Measurements from ENCODE around the gene SMIM33.

The SMIM33 gene

DNA sequence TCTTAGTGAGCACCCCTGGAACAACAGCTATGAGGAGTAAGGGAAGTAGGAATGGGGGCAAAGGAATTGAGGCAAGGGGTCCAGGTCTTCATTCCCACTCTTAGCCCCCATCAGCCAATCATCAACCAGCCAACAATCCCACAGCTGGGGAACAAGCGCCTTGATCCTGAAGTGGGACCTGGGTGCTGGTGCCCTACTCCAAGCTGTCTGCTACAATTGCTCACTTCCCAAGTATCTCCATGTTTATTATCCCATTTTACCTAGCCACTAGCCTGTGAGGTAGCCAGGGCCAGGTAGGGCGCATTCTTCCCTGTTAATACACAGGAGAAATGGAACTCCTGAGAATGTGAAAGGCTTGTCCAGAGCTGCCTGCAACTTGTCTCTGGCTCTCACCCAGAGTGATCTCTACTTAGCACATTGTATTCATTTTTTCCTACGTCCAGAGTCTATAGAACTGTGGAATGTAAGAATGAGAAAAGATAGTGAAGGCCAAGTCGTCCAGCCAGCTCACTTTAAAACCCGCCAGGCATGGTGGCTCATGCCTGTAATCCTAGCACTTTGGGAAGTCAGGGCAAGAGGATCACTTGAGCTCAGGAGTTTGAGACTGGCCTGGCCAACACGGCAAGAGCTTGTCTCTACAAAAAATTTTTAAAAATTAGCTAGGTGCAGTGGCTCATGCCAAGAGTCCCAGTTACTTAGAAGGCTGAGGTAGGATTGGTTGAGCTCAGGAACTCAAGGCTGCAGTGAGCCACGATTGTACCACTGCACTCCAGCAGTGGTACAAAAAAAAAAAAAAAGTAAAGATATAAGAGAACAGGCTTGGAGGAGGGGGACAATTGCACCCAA is 25.3 kb upstream of the SMIM33 start:
- H3K4me3 ChIP-seq (replicated peaks; ENCODE audit: insufficient read depth, low read length) = no peak overlapping the region
- H3K27ac ChIP-seq (replicated peaks) = no peak overlapping the region
- TF ChIP-seq POLR2AphosphoS5 (IDR thresholded peaks at IDR 0.05; ENCODE audit: low read depth) (no peak), SPI1 (IDR thresholded peaks at IDR 0.05; ENCODE audit: borderline replicate concordance, low read depth) (no peak), GABPA (IDR thresholded peaks at IDR 0.05; ENCODE audit: low read depth) (no peak)
- TF ChIP-seq, protein P1, sequence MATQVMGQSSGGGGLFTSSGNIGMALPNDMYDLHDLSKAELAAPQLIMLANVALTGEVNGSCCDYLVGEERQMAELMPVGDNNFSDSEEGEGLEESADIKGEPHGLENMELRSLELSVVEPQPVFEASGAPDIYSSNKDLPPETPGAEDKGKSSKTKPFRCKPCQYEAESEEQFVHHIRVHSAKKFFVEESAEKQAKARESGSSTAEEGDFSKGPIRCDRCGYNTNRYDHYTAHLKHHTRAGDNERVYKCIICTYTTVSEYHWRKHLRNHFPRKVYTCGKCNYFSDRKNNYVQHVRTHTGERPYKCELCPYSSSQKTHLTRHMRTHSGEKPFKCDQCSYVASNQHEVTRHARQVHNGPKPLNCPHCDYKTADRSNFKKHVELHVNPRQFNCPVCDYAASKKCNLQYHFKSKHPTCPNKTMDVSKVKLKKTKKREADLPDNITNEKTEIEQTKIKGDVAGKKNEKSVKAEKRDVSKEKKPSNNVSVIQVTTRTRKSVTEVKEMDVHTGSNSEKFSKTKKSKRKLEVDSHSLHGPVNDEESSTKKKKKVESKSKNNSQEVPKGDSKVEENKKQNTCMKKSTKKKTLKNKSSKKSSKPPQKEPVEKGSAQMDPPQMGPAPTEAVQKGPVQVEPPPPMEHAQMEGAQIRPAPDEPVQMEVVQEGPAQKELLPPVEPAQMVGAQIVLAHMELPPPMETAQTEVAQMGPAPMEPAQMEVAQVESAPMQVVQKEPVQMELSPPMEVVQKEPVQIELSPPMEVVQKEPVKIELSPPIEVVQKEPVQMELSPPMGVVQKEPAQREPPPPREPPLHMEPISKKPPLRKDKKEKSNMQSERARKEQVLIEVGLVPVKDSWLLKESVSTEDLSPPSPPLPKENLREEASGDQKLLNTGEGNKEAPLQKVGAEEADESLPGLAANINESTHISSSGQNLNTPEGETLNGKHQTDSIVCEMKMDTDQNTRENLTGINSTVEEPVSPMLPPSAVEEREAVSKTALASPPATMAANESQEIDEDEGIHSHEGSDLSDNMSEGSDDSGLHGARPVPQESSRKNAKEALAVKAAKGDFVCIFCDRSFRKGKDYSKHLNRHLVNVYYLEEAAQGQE (IDR thresholded peaks at IDR 0.05; ENCODE audit: insufficient replicate concordance, low read depth) = no peak
- TF ChIP-seq, protein P2, sequence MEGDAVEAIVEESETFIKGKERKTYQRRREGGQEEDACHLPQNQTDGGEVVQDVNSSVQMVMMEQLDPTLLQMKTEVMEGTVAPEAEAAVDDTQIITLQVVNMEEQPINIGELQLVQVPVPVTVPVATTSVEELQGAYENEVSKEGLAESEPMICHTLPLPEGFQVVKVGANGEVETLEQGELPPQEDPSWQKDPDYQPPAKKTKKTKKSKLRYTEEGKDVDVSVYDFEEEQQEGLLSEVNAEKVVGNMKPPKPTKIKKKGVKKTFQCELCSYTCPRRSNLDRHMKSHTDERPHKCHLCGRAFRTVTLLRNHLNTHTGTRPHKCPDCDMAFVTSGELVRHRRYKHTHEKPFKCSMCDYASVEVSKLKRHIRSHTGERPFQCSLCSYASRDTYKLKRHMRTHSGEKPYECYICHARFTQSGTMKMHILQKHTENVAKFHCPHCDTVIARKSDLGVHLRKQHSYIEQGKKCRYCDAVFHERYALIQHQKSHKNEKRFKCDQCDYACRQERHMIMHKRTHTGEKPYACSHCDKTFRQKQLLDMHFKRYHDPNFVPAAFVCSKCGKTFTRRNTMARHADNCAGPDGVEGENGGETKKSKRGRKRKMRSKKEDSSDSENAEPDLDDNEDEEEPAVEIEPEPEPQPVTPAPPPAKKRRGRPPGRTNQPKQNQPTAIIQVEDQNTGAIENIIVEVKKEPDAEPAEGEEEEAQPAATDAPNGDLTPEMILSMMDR (IDR thresholded peaks at IDR 0.05; ENCODE audit: insufficient read depth, low read length) = no peak
- no peak for DNase-seq (ENCODE audit: low read depth in 1 of 2, low spot score in 1 of 2)
- no peaks in the 10 kb centered on the region for H3K27me3 ChIP-seq (ENCODE audit: insufficient read depth, poor library complexity, severe bottlenecking)

DNA sequence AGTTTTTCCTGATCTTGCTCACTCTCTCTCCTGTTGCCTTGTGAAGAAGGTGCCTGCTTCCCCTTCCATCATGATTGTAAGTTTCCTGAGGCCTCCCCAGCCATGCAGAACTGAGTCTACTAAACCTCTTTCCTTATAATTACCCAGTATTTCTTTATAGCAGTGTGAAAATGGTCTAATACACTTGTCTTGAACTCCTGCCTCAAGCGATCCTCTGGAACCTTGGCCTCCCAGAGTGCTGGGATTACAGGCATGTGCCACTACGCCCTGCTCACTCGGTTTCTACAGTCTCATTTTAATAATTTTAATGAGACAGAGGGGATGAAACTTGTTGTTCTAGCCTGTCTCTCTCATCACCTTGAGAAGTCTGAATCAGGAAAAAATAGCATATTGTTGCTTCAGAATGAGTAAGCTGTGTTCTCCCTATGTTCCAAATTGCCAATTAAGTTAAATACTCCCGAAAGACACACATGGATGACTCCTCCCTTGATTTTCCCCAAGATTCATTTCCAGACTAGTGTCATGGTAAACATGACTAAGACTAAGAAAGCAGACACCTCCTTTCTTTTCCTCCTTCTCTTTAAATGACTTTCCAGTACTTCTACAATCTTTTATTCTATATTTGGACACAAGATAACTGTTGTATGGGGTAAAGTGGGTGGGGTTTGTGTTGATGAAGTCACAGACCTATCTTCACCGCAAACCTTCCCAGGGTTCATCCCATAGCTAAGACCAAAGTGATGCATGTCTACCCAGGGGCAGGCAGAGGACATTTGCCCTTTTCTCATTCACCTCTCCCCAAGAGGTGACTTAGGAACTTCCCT is 23.6 kb upstream of the SMIM33 start:
- Histone ChIP-seq H3K27me3 (ENCODE audit: insufficient read depth, poor library complexity, severe bottlenecking) (no peaks in the 10 kb centered on the region), H3K4me3 (replicated peaks; ENCODE audit: insufficient read depth, low read length) (no peak overlapping the region), H3K27ac (replicated peaks) (no peak overlapping the region)
- no peak for DNase-seq (ENCODE audit: low read depth in 1 of 2, low spot score in 1 of 2)
- TF ChIP-seq, protein P2 (IDR thresholded peaks at IDR 0.05; ENCODE audit: insufficient read depth, low read length) = no peak
- TF ChIP-seq SPI1 (IDR thresholded peaks at IDR 0.05; ENCODE audit: borderline replicate concordance, low read depth) = no peak

DNA sequence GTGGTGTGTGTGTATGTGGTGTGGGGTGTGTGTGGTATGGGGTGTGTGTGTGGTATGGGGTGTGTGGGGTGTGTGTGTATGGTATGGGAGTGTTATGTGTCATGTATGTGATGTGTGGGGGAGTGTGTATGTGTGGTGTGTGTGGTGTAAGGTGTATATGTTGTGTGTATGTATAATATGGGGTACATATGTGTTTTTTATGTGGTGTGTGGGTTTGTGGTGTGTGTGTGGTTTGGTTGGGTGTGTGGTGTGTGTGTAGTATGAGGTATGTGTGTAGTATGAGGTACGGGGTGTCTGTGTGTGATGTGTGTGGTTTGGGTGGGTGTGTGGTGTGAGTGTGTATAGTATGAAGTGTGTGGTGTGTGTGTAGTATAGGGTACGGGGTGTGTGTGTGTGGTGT is 19.6 kb upstream of the SMIM33 start:
- DNase-seq (ENCODE audit: low read depth in 1 of 2, low spot score in 1 of 2) = no peak
- H3K27me3 ChIP-seq (ENCODE audit: insufficient read depth, poor library complexity, severe bottlenecking) = no peaks in the 10 kb centered on the region
- no peak overlapping the region for H3K4me3 ChIP-seq (replicated peaks; ENCODE audit: insufficient read depth, low read length)
- TF ChIP-seq SPI1 (IDR thresholded peaks at IDR 0.05; ENCODE audit: borderline replicate concordance, low read depth) (no peak), GABPA (IDR thresholded peaks at IDR 0.05; ENCODE audit: low read depth) (no peak), POLR2AphosphoS5 (IDR thresholded peaks at IDR 0.05; ENCODE audit: low read depth) (no peak)
- TF ChIP-seq, protein P2 (IDR thresholded peaks at IDR 0.05; ENCODE audit: insufficient read depth, low read length) = no peak
- TF ChIP-seq, protein P1 (IDR thresholded peaks at IDR 0.05; ENCODE audit: insufficient replicate concordance, low read depth) = no peak
- no peak overlapping the region for H3K27ac ChIP-seq (replicated peaks)
